ENCODE results near the gene RHOBTB3. TPM values are rescaled to one million over a fixed set of nuclear protein-coding genes. Genes with fewer than 3 reads are reported as not detected.

Gene RHOBTB3
- total RNA-seq, 1 experiment from 2014 or later = 95.2 TPM

DNA sequence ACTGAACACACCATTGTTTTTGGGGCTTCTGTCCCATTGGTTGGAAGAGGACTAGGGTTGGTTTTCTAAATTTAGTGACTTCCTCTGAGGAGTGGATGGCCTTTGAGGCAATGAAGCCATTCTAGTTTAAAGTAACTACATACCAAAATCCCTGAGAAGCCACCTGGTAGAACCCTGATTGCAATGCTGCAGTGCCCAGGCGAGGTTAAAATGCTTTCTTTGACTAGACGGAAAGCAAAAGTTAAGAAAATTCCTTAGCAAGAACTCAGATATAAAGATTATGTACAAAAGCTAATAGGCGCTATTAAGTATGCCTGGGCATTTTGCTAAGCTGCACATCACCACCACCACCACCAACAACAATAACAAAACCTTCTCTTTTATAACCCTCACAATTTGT, 70.8 kb downstream of the RHOBTB3 start:
- ATAC-seq (no peak), DNase-seq (ENCODE audit: low read depth, low spot score) (no peak)
- Histone ChIP-seq H3K9me3 (ENCODE audit: control insufficient read depth, insufficient read depth, low read depth, low read length) (no peaks in the 10 kb centered on the region), H3K4me3 (ENCODE audit: low read depth in 2 of 2, low read length in 2 of 2) (no peak overlapping the region), H3K4me1 (ENCODE audit: control insufficient read depth, insufficient read depth, low read length) (no peaks in the 10 kb centered on the region), H3K36me3 (ENCODE audit: control insufficient read depth, insufficient read depth, low read length) (no peaks in the 10 kb centered on the region), H3K27ac (ENCODE audit: low read length) (no peak overlapping the region), H3K27me3 (ENCODE audit: control insufficient read depth, insufficient read depth, low read length) (no peaks in the 10 kb centered on the region)
- ChIA-PET CTCF (no interaction called here), POLR2A (no interaction called here)
- BruUV-seq (replicated peaks) = no TSS peak
- intact Hi-C loops (cut with micrococcal nuclease; ENCODE audit: unreplicated experiment) (no loop called here), in situ Hi-C loops (cut with HindIII; ENCODE audit: low pct_unique_long_range_greater_than_20kb, low sequenced_read_pairs) (no loop called here)
- TF ChIP-seq SIN3A (IDR thresholded peaks at IDR 0.05; ENCODE audit: borderline replicate concordance, insufficient read depth, low read depth, low read length) (no peak), TCF7L2 (IDR thresholded peaks at IDR 0.05; ENCODE audit: low read depth, low read length) (no peak), POLR2AphosphoS5 (IDR thresholded peaks at IDR 0.05; ENCODE audit: low read depth, low read length) (no peak)
- TF ChIP-seq, protein P1, sequence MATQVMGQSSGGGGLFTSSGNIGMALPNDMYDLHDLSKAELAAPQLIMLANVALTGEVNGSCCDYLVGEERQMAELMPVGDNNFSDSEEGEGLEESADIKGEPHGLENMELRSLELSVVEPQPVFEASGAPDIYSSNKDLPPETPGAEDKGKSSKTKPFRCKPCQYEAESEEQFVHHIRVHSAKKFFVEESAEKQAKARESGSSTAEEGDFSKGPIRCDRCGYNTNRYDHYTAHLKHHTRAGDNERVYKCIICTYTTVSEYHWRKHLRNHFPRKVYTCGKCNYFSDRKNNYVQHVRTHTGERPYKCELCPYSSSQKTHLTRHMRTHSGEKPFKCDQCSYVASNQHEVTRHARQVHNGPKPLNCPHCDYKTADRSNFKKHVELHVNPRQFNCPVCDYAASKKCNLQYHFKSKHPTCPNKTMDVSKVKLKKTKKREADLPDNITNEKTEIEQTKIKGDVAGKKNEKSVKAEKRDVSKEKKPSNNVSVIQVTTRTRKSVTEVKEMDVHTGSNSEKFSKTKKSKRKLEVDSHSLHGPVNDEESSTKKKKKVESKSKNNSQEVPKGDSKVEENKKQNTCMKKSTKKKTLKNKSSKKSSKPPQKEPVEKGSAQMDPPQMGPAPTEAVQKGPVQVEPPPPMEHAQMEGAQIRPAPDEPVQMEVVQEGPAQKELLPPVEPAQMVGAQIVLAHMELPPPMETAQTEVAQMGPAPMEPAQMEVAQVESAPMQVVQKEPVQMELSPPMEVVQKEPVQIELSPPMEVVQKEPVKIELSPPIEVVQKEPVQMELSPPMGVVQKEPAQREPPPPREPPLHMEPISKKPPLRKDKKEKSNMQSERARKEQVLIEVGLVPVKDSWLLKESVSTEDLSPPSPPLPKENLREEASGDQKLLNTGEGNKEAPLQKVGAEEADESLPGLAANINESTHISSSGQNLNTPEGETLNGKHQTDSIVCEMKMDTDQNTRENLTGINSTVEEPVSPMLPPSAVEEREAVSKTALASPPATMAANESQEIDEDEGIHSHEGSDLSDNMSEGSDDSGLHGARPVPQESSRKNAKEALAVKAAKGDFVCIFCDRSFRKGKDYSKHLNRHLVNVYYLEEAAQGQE (IDR thresholded peaks at IDR 0.05; ENCODE audit: insufficient read depth in 1 of 2, low read depth in 2 of 2, low read length in 1 of 2) = no peak
- TF ChIP-seq, protein P2, sequence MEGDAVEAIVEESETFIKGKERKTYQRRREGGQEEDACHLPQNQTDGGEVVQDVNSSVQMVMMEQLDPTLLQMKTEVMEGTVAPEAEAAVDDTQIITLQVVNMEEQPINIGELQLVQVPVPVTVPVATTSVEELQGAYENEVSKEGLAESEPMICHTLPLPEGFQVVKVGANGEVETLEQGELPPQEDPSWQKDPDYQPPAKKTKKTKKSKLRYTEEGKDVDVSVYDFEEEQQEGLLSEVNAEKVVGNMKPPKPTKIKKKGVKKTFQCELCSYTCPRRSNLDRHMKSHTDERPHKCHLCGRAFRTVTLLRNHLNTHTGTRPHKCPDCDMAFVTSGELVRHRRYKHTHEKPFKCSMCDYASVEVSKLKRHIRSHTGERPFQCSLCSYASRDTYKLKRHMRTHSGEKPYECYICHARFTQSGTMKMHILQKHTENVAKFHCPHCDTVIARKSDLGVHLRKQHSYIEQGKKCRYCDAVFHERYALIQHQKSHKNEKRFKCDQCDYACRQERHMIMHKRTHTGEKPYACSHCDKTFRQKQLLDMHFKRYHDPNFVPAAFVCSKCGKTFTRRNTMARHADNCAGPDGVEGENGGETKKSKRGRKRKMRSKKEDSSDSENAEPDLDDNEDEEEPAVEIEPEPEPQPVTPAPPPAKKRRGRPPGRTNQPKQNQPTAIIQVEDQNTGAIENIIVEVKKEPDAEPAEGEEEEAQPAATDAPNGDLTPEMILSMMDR (IDR thresholded peaks at IDR 0.05) = no peak

DNA sequence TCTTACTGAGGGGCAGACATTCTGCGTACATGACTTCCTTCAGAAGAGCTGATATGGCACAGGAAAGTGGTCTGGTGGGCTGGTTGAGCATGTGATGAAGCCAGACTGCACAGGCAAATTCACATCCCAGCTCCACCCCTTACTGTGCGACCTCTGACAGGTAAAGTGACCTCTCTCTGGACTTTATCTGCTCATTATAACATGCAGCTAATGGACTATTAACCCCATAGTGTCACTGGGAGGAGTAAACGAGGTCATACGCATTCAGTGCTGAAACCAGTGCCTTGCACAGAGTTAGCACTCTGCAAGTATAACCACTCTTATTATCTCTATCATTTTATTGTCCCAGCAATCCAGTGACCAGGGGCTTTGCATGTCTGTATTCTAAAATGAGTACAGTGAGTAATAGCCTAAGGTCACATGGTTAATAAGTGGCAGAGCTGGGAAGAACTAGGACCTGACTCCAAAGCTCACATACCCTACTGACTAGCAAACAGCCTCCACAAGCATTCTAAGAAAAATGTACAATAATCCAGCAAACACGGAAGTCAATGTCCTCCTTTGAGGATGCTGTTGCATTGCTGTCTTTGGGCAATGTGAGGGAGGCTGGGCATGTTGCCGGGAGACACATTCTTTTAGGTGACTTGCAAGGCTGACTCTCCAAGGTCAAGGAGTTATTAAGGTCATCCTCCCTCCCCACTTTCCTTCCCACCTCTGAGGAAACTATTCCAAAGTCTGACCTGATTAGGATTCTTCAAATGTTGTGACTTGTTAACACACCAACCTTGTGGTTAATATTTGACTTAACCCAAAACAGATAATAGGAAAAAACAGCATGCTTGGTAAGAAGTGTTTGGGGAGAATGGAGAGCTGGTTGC, 72.4 kb downstream of the RHOBTB3 start:
- TF ChIP-seq SIN3A (IDR thresholded peaks at IDR 0.05; ENCODE audit: borderline replicate concordance, insufficient read depth, low read depth, low read length) = no peak
- TF ChIP-seq, protein P1 (IDR thresholded peaks at IDR 0.05; ENCODE audit: insufficient read depth in 1 of 2, low read depth in 2 of 2, low read length in 1 of 2) = no peak
- TF ChIP-seq TCF7L2 (IDR thresholded peaks at IDR 0.05; ENCODE audit: low read depth, low read length) = no peak
- no peak for TF ChIP-seq POLR2AphosphoS5 (IDR thresholded peaks at IDR 0.05; ENCODE audit: low read depth, low read length)
- TF ChIP-seq, protein P2 (IDR thresholded peaks at IDR 0.05) = no peak
- Histone ChIP-seq H3K9me3 (ENCODE audit: control insufficient read depth, insufficient read depth, low read depth, low read length) (no peaks in the 10 kb centered on the region), H3K4me1 (ENCODE audit: control insufficient read depth, insufficient read depth, low read length) (no peaks in the 10 kb centered on the region), H3K27me3 (ENCODE audit: control insufficient read depth, insufficient read depth, low read length) (no peaks in the 10 kb centered on the region), H3K27ac (ENCODE audit: low read length) (no peak overlapping the region), H3K4me3 (ENCODE audit: low read depth in 2 of 2, low read length in 2 of 2) (no peak overlapping the region), H3K36me3 (ENCODE audit: control insufficient read depth, insufficient read depth, low read length) (no peaks in the 10 kb centered on the region)
- BruUV-seq (replicated peaks) = no TSS peak
- DNase-seq (ENCODE audit: low read depth, low spot score) (no peak), ATAC-seq (no peak)
- ChIA-PET POLR2A (interaction anchor here (0.6 kb wide), 1 partner anchor 158 kb away, joined by 3 read pairs; no protein-coding TSS in a partner anchor), CTCF (no interaction called here)
- intact Hi-C loops (cut with micrococcal nuclease; ENCODE audit: unreplicated experiment) = no loop called here
- in situ Hi-C loops (cut with HindIII; ENCODE audit: low pct_unique_long_range_greater_than_20kb, low sequenced_read_pairs) = no loop called here

All from Panc1 (cell line).